PFSK-1 (cell line): Measurements from ENCODE around the gene HAUS5.

Experiments
- FOXP2 ChIP-seq: optimal IDR thresholded peaks from 2 replicates; pipeline ENCODE3; 2011; ENCODE audit warnings: borderline replicate concordance, control low read depth, inconsistent platforms; ENCODE audit not compliant: insufficient read depth; ENCODE audit errors: extremely low read length, extremely low read depth
- POLR2AphosphoS5 ChIP-seq: IDR thresholded peaks from 2 replicates; pipeline ENCODE4 v1.6.1; 2012; ENCODE audit warnings: low read depth, mild to moderate bottlenecking, control low read depth, low read length, moderate library complexity
- REST ChIP-seq, 2 experiments: IDR thresholded peaks; 2 replicates each; pipeline versions ENCODE4 v1.6.1 to v1.8.0; 2011 to 2012; ENCODE audit warnings: low read depth in 2 of 2, low read length in 2 of 2, control low read depth in 1 of 2, inconsistent platforms in 1 of 2, mild to moderate bottlenecking in 1 of 2, moderate library complexity in 1 of 2; ENCODE audit not compliant: insufficient read depth in 1 of 2
- SIN3A ChIP-seq: IDR thresholded peaks from 2 replicates; pipeline ENCODE4 v1.6.1; 2012; ENCODE audit warnings: mild to moderate bottlenecking, low read length, moderate library complexity, borderline replicate concordance; ENCODE audit not compliant: insufficient read depth
- TAF1 ChIP-seq: IDR thresholded peaks from 2 replicates; pipeline ENCODE4 v1.6.1; 2012; ENCODE audit warnings: low read length, control low read depth, borderline replicate concordance; ENCODE audit not compliant: insufficient read depth

The HAUS5 gene

GRCh38 chr19:35578707-35579106, 33.8 kb upstream of the HAUS5 start:
- TF ChIP-seq SIN3A = no peak
- no peak for TF ChIP-seq TAF1
- TF ChIP-seq POLR2AphosphoS5 = no peak
- TF ChIP-seq REST (IDR thresholded peaks at IDR 0.05; ENCODE audit: insufficient read depth in 1 of 2, low read depth in 2 of 2, low read length in 2 of 2) = no peak
- TF ChIP-seq FOXP2 = no peak

GRCh38 chr19:35582760-35583159, 29.8 kb upstream of the HAUS5 start:
- TF ChIP-seq POLR2AphosphoS5 (no peak), FOXP2 (no peak), SIN3A (no peak), REST (IDR thresholded peaks at IDR 0.05; ENCODE audit: insufficient read depth in 1 of 2, low read depth in 2 of 2, low read length in 2 of 2) (no peak), TAF1 (no peak)

GRCh38 chr19:35585848-35586247, 26.7 kb upstream of the HAUS5 start, which contains the start of gene PMIS2:
Gene PMIS2 (plus strand): TSS chr19:35586173. CDS start chr19:35586260, 87 bp downstream.
- TF ChIP-seq FOXP2 (no peak), REST (IDR thresholded peaks at IDR 0.05; ENCODE audit: insufficient read depth in 1 of 2, low read depth in 2 of 2, low read length in 2 of 2) (no peak), POLR2AphosphoS5 (no peak), TAF1 (no peak), SIN3A (no peak)

- TF ChIP-seq POLR2AphosphoS5 = no peak
- no peak for TF ChIP-seq SIN3A
- no peak for TF ChIP-seq TAF1
- no peak for TF ChIP-seq FOXP2
- TF ChIP-seq REST (IDR thresholded peaks at IDR 0.05; ENCODE audit: insufficient read depth in 1 of 2, low read depth in 2 of 2, low read length in 2 of 2) = no peak
These were observed 25.2 kb upstream of the HAUS5 start for GRCh38 chr19:35587321-35587720.

GRCh38 chr19:35590875-35591274, 21.7 kb upstream of the HAUS5 start:
- TF ChIP-seq REST (IDR thresholded peaks at IDR 0.05; ENCODE audit: insufficient read depth in 1 of 2, low read depth in 2 of 2, low read length in 2 of 2) = no peak
- no peak for TF ChIP-seq TAF1
- no peak for TF ChIP-seq POLR2AphosphoS5
- TF ChIP-seq FOXP2 = no peak
- TF ChIP-seq SIN3A = no peak
